OCI-LY1 (cell line): ENCODE results near the gene OXCT2.

Source experiments
- H2AFZ ChIP-seq: fragments of 200-600 bp; sonication (generic), shearing (Covaris generic); 2 replicates; pipeline ENCODE4 v1.6.0; 2014; ENCODE audit warnings: antibody characterized with exemption, mild to moderate bottlenecking, low read length
- H3F3A ChIP-seq: fragments of 200-600 bp; sonication (generic), shearing (Covaris generic); 2 replicates; pipeline ENCODE4 v1.6.0; 2014; ENCODE audit warnings: mild to moderate bottlenecking, antibody characterized with exemption, low read length, moderate library complexity; ENCODE audit not compliant: insufficient read depth
- H3K27ac ChIP-seq: fragments of 200-600 bp; sonication (generic); 2 replicates; pipeline ENCODE4 v1.5.1; 2014; ENCODE audit warnings: low read length, mixed run types, mild to moderate bottlenecking, low read depth; ENCODE audit not compliant: poor library complexity, severe bottlenecking
- H3K27me3 ChIP-seq: fragments of 200-600 bp; sonication (generic); 2 replicates; pipeline ENCODE4 v1.6.0; 2014; ENCODE audit warnings: antibody characterized with exemption, mild to moderate bottlenecking, low read length, moderate library complexity; ENCODE audit not compliant: insufficient read depth
- H3K36me3 ChIP-seq: fragments of 200-600 bp; sonication (generic); 2 replicates; pipeline ENCODE4 v1.6.1; 2014; ENCODE audit warnings: mild to moderate bottlenecking, antibody characterized with exemption, low read length, moderate library complexity, mixed read lengths; ENCODE audit not compliant: insufficient read depth
- H3K4me1 ChIP-seq: fragments of 200-600 bp; sonication (generic); 2 replicates; pipeline ENCODE4 v1.5.1; 2014; ENCODE audit warnings: mild to moderate bottlenecking, low read length, moderate library complexity; ENCODE audit not compliant: insufficient read depth, severe bottlenecking
- H3K4me2 ChIP-seq: fragments of 200-600 bp; sonication (generic), shearing (Covaris generic); 2 replicates; pipeline ENCODE4 v1.6.1; 2014; ENCODE audit warnings: low read length
- H3K4me3 ChIP-seq: fragments of 200-600 bp; sonication (generic); 2 replicates; pipeline ENCODE4 v1.5.1; 2014; ENCODE audit warnings: low read length, low read depth, mild to moderate bottlenecking, mixed read lengths; ENCODE audit not compliant: poor library complexity, severe bottlenecking
- H3K79me2 ChIP-seq: fragments of 200-600 bp; shearing (Covaris generic); 2 replicates; pipeline ENCODE4 v1.6.1; 2016; ENCODE audit warnings: mixed run types, low read length, mixed read lengths; ENCODE audit not compliant: insufficient read depth
- H3K9ac ChIP-seq: fragments of 200-600 bp; sonication (generic), shearing (Covaris generic); 2 replicates; pipeline ENCODE4 v1.6.1; 2014; ENCODE audit warnings: mild to moderate bottlenecking, low read length, mixed read lengths
- H3K9me2 ChIP-seq: fragments of 200-600 bp; sonication (generic), shearing (Covaris generic); 2 replicates; pipeline ENCODE4 v1.6.1; 2014; ENCODE audit warnings: low read depth, mild to moderate bottlenecking, low read length, mixed read lengths
- H3K9me3 ChIP-seq: fragments of 200-600 bp; shearing (Covaris generic); 2 replicates; pipeline ENCODE4 v1.6.1; 2014; ENCODE audit warnings: low read length, mixed read lengths
- H4K20me1 ChIP-seq: fragments of 200-600 bp; sonication (generic), shearing (Covaris generic); 2 replicates; pipeline ENCODE4 v1.6.0; 2016; ENCODE audit warnings: mild to moderate bottlenecking, low read length; ENCODE audit not compliant: insufficient read depth
- EZH2 ChIP-seq: fragments of 200-600 bp; sonication (generic), shearing (Covaris generic); IDR thresholded peaks from 2 replicates; pipeline ENCODE4 v1.8.0; 2017; ENCODE audit warnings: borderline replicate concordance, mixed run types, mild to moderate bottlenecking, antibody characterized with exemption, low read length, moderate library complexity, mixed read lengths
- TF ChIP-seq, protein P1 (sequence below): fragments of 200-600 bp; sonication (generic), shearing (Covaris generic); IDR thresholded peaks from 2 replicates; pipeline ENCODE4 v1.5.1; 2017; ENCODE audit warnings: mild to moderate bottlenecking, antibody characterized with exemption, low read length, moderate library complexity, mixed read lengths

OXCT2 gene

DNA sequence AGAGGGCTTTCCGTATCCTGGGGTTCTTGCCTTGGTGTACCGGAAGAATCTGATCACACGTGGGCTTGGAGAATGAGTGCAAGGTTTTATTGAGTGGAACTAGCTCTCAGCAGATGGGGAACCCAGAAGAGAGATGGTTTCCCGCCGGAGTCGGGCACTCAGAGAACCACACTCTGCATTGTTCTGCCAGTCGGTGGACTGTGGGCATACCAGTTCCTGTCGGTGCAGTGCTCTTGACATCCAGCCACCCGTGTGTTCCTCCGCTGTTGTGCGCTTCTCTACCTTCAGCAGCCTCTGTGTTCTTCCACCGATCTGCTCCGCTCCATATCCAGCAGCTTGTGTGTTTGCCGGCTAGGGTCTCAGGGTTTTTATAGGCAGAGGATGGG, 43.2 kb downstream of the OXCT2 start:
- Histone ChIP-seq H3K36me3 (no peaks in the 10 kb centered on the region), H3K4me1 (peaks cover 12% of the 10 kb centered on the region), H3K79me2 (no peaks in the 10 kb centered on the region), H4K20me1 (no peaks in the 10 kb centered on the region), H3K4me3 (peak overlapping the region; percentile 54), H3K27ac (no peak overlapping the region), H2AFZ (no peak overlapping the region), H3K4me2 (peak overlapping the region; percentile 65), H3K9me3 (no peaks in the 10 kb centered on the region), H3K9ac (no peak overlapping the region; the same call in 1 of the 2 replicates), H3K9me2 (no peaks in the 10 kb centered on the region), H3K27me3 (no peaks in the 10 kb centered on the region), H3F3A (no peaks in the 10 kb centered on the region)
- TF ChIP-seq, protein P1, sequence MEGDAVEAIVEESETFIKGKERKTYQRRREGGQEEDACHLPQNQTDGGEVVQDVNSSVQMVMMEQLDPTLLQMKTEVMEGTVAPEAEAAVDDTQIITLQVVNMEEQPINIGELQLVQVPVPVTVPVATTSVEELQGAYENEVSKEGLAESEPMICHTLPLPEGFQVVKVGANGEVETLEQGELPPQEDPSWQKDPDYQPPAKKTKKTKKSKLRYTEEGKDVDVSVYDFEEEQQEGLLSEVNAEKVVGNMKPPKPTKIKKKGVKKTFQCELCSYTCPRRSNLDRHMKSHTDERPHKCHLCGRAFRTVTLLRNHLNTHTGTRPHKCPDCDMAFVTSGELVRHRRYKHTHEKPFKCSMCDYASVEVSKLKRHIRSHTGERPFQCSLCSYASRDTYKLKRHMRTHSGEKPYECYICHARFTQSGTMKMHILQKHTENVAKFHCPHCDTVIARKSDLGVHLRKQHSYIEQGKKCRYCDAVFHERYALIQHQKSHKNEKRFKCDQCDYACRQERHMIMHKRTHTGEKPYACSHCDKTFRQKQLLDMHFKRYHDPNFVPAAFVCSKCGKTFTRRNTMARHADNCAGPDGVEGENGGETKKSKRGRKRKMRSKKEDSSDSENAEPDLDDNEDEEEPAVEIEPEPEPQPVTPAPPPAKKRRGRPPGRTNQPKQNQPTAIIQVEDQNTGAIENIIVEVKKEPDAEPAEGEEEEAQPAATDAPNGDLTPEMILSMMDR: no peak
- TF ChIP-seq EZH2: no peak

DNA sequence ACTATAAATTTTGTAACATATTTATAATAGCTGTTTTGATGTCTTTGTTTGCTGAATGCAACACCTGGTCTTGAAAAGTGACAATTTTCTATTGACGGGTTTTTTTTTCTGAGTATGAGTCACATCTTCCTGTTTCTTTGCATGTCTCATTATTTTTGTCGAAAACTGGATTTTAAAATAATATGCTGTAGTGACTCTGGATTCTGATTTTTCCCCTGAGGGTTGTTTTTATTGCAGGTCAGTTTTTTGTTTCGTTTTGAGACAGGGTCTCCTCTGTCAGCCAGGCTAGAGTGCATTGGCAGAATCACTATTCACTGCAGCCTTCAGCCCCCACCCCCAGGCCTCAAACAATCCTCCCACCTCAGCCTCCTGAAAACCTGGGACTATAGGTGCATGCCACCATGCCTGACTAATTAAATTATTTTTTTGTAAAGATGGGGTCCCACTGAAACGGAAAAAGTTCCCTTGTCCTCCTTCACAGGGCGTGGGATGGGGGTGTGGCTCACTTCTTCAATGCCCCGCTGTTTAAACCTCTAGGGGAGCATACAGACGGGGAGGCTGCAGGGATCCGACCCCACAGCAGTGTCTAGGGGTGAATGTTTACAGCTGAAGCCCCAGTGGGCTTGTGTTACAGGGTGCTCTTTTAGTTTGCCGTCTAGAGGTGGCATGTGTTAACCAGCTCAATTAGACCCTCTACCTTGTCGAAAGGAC, 43.8 kb downstream of the OXCT2 start:
- Histone ChIP-seq H3K4me2 (peak overlapping the region; percentile 65), H3K79me2 (no peaks in the 10 kb centered on the region), H3K4me1 (peaks cover 12% of the 10 kb centered on the region), H3K27me3 (no peaks in the 10 kb centered on the region), H3K27ac (no peak overlapping the region), H4K20me1 (no peaks in the 10 kb centered on the region), H3K9ac (no peak overlapping the region; the same call in 1 of the 2 replicates), H3K36me3 (no peaks in the 10 kb centered on the region), H2AFZ (no peak overlapping the region), H3K4me3 (peak overlapping the region; percentile 54), H3F3A (no peaks in the 10 kb centered on the region), H3K9me3 (no peaks in the 10 kb centered on the region), H3K9me2 (no peaks in the 10 kb centered on the region)
- TF ChIP-seq EZH2: no peak
- TF ChIP-seq, protein P1: no peak

DNA sequence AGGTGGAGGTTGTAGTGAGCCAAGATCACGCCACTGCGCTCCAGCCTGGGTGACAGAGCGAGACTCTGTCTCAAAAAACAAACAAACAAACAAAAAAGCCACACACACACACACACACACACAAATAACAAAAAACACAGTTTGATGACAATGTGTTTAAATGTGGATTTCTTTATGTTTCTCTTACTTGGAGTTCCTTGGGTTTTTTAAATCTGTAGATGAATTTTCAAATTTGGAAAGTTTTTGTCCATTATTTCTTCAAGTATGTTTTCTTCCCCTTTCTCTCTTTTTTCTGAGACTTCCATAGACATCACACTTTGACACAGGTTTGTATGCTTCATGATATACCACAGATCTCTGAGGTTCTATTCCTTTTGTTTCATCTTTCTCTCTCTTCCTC, 44.5 kb downstream of the OXCT2 start:
- Histone ChIP-seq H3K27me3 (no peaks in the 10 kb centered on the region; the same call in 1 of the 2 replicates), H3K9me2 (no peaks in the 10 kb centered on the region), H4K20me1 (no peaks in the 10 kb centered on the region), H3K4me2 (no peak overlapping the region), H3F3A (no peaks in the 10 kb centered on the region), H2AFZ (no peak overlapping the region), H3K9me3 (no peaks in the 10 kb centered on the region), H3K4me1 (peaks cover 12% of the 10 kb centered on the region), H3K9ac (no peak overlapping the region), H3K4me3 (no peak overlapping the region), H3K27ac (no peak overlapping the region), H3K36me3 (no peaks in the 10 kb centered on the region), H3K79me2 (no peaks in the 10 kb centered on the region)
- TF ChIP-seq, protein P1: no peak
- TF ChIP-seq EZH2: no peak
